Activated CD4-positive, alpha-beta T cell treated with anti-CD3 and anti-CD28 coated beads, Interleukin-2, amount 10 ng/mL, durations not matched to agents 24 days and 14 days (primary cell): ENCODE data around the gene EVA1A. TPM values are rescaled to one million over a fixed set of nuclear protein-coding genes. Genes with fewer than 3 reads are reported as not detected.

Experiments used
- DNase-seq: peaks from one replicate; pipeline ENCODE4 v3.0.0; 2022
- H3K27ac Mint-ChIP-seq: one replicate; pipeline ENCODE4 v1.8.0; 2022; ENCODE audit warnings: mild to moderate bottlenecking, mixed read lengths
- H3K27me3 Mint-ChIP-seq: one replicate; pipeline ENCODE4 v1.8.0; 2022; ENCODE audit warnings: mixed read lengths
- H3K36me3 Mint-ChIP-seq: one replicate; pipeline ENCODE4 v1.8.0; 2022; ENCODE audit warnings: low read depth, mild to moderate bottlenecking, mixed read lengths
- H3K4me1 Mint-ChIP-seq: one replicate; pipeline ENCODE4 v1.8.0; 2021; ENCODE audit warnings: mixed read lengths
- H3K4me3 Mint-ChIP-seq: one replicate; pipeline ENCODE4 v1.8.0; 2022; ENCODE audit warnings: mild to moderate bottlenecking, moderate library complexity, mixed read lengths
- H3K9me3 Mint-ChIP-seq: one replicate; pipeline ENCODE4 v1.8.0; 2021; ENCODE audit warnings: mixed read lengths
- intact Hi-C: fragments of 100-400 bp; cut with micrococcal nuclease; formaldehyde crosslinking; loops from one replicate; pipeline ENCODE4 v1.15.1; 2023
- total RNA-seq: library from RNA; stranded (reverse); gene quantifications from 2 replicates; pipeline ENCODE4 v1.2.3, GENCODE V29; 2022

Gene EVA1A
- total RNA-seq, 1 donor from 2014 or later = not detected

- H3K4me1 Mint-ChIP-seq = no peaks in the 10 kb centered on the region
- intact Hi-C loops = no loop called here
- H3K27me3 Mint-ChIP-seq = no peaks in the 10 kb centered on the region
- H3K36me3 Mint-ChIP-seq = no peaks in the 10 kb centered on the region
- no peak for DNase-seq
- no peak overlapping the region for H3K4me3 Mint-ChIP-seq
- H3K9me3 Mint-ChIP-seq = no peaks in the 10 kb centered on the region
- H3K27ac Mint-ChIP-seq = no peak overlapping the region
These were observed 113.6 kb downstream of the EVA1A start for GRCh38 chr2:75447176-75447575.

Other genes with a start within 250 kb of the EVA1A start
- gene MRPL19, start 85.8 kb upstream of the EVA1A start, total RNA-seq = 70.6 and 76.8 TPM in 2 replicates
- 34.9 and 42.0 TPM in 2 replicates for gene GCFC2, start 150.0 kb upstream of the EVA1A start, total RNA-seq